Amygdala (tissue), 56 donors: ENCODE data around the gene SLC18A3.

Experiments used
- DNase-seq, 56 donors: peaks; one replicate each; lab custom pipeline; 2025; lab: John Stamatoyannopoulos, UW

SLC18A3 gene

GRCh38 chr10:49622426-49623425, 12.6 kb downstream of the SLC18A3 start:
- DNase-seq, result no peak

DNA sequence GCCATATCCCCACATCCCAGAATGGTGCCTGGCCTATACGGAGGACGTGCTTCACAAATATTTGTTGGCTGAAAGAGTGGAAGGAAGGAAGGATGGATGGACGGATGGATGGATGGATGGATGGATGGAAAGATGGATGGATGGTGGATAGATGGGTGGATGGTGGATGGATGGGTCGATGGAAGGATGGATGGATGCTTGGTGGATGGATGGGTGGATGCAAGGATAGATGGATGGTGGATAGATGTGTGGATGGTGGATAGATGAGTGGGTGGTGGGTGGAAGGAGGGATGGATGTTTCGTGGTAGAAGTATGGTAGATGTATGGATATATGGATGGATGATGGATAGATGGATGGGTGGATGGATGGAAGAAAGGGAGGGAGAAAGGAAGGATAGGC, 14.5 kb downstream of the SLC18A3 start:
- no peak for DNase-seq

DNA sequence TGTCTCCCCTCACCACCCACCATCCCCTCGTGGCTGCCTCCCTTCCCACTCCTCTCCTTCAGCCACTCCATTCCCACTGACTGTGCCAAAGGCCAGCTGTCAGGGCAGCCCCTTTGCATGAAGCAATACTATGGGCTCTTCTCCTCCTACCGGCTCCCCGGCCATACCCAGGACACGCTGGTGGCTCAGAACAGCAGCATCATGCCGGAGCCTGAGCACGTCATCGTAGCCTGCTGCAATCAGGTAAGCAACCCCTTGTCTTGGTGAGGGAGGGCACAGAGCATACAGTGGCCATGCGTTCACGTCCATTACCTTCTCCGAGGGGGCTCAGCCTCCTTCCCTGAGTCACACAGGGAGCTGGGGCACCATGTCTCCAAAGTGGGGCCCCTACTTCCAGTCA, 15.3 kb downstream of the SLC18A3 start:
- DNase-seq, result no peak

DNA sequence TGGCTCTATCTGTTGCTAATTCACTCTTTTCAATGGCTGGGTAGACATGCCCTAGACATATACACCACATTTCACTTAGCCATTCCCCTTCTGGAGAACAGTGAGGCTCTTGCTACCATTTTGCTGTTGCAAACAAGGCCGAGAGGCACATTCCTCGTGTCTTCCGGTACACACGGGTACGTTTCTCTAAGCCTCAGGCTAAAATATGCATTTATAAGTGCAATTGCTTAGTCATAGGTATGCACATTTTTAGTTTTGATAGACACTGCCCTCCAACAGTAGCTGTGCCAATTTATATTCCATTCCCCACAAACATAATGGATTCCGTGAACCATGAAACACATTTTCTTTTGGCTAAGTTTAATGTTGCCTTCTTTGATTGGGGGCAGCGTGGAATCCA, 16.9 kb downstream of the SLC18A3 start:
- DNase-seq, result no peak

DNA sequence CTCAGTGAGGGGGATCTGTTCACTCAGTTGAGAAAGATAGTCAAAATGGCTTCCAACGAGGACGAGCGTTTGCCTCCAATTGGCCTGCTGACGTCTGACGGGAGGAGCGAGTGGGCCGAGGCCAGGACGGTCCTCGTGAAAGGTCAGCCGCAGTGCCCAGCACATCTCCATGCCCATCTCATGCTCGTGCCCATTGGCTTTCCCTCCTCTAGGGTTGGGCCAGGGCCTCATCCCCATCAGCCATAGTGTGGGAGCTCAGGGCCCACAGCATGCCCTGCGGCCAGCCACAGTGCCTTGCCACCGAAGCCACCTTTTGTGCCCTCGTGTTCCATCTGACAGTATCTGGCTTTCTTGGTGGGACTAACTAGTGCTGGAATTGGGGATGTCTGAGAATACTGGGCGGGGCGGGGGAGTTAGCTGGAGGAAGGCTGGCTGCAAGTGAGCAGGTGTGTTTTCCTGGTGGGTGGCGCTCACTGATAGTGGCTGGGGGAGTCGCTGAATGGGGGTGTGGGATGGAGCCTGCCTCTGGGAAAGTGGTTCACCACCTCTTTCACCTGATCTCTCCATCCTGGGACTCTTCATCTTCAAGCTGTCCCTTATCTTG, 17.6 kb downstream of the SLC18A3 start:
- DNase-seq, result no peak

DNA sequence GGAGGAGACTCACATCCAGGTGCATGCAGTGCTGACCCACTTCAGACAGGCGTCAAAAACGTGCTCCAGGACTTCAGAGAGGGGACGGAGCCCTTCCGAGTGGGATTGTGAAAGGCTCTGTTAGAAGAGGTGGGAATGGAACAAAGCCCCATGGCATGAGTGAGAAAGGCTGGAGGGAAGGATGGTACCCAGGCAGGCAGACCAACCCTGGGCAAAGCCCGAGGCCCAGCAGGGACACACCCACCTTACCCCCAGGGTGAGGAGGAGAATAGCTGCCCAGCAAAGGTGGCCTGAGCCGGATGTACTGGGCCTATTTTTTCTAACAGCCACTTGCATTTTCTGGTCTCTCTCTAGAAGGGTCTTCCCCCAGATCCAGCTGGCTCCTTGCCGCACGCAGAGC, 18.5 kb downstream of the SLC18A3 start:
- DNase-seq, result no peak

DNA sequence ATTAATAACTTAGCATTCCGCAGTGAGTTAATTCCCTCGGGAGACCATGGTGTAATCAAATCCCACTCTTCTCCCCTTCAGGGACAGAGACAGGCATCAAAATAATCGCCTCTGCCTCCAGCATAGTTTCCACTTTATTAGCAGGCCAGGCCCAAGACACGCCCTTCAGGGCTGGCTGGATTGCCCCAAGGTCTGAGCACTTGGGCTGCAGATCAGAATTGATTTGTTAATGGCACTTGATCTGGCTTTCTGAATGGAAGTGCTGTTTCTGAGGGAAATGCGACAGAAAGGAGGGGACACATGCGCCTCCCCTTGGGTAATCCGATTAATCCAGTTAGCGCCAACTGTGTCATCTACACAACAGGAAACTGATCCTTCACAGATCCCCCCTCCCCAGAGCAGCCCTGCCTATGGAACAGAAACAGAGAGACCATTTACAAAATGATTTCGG, 19.3 kb downstream of the SLC18A3 start:
- no peak for DNase-seq

- DNase-seq, result no peak
These were observed 21.9 kb downstream of the SLC18A3 start for GRCh38 chr10:49631975-49632374.

GRCh38 chr10:49632406-49633317, 22.6 kb downstream of the SLC18A3 start:
- DNase-seq, result no peak

DNA sequence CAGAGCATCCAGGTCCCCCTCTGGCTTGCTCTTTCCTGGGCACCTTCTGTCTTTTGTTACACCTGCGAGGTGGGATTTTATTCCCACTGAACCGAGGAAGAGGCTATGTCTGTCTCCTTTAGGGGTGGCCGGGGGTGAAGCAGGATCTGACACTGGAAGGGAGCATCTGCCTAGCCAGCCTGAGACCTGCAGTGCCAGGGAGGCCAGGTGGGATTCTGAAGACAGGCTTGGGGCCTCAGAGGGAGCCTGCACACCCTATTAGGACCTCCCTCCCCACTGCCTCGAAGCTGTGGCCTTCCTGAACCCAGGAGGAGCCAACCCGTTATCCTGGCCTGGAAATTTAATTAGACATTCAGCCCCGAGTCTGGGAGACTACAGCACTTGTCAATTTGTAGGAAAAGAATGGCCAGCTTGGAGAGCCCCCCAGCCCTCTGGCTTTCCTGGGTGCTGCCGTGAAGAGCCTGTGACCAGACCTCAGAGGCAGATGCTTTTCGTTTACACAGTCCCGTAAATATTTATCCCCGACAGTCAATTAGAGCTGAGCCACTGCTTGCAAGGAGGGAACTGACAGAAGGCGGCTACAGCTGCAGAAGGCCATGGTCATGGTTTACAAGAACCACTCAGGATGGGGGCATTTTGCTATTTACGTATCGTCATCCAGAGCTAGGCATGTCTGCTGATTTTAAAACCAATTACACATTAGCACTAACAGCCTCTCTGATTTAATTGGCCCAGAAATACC, 23.4 kb downstream of the SLC18A3 start:
- DNase-seq, result no peak

DNA sequence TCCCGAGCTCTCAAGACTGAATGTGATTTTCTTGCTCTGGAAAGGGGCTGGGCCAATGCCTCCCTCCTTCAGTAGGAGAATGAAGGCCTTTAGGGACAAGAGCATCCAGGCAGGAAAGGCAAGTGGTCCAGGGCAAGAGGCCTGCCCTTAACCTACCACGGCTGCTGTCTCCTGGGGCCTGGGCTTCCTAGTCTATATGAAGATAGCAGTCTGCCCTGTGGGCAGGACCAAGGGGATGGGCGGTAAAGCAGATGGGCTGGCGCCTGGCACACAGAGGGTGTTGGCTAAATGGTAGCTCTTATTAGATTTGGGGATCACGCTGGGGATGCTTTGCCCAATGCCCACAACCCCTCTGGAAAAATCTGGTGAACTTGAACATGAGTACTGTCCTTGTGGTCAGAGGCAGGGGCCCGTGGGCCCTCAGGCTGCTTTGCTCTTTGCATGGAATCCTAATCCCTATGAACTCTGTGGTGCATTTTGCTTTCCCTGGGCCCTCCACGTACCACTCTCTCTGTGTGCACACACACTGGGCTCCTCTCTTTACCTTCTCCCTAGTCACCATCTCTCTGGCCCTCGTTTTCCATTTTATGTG, 24.1 kb downstream of the SLC18A3 start:
- DNase-seq, result no peak

DNA sequence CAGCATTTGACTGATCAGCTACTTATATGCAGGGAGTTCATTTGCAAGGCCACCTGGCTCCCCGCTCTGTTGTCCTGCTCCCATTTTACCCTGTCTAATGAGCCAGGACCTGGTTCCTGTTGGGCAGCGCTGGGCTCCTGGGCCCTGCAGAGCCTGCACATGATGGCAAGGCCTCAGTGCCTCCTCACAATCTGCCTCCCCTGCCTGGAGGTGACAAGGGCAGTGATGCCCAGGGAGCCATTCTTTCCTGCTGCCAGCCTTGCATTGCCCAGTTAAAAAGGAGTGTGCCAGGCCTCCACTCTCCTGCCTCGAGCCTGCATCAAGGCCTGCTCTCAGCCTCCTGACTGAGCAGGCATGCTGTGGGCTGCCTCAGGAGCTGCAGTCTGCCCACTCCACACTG, 32.2 kb downstream of the SLC18A3 start:
- DNase-seq, result no peak

DNA sequence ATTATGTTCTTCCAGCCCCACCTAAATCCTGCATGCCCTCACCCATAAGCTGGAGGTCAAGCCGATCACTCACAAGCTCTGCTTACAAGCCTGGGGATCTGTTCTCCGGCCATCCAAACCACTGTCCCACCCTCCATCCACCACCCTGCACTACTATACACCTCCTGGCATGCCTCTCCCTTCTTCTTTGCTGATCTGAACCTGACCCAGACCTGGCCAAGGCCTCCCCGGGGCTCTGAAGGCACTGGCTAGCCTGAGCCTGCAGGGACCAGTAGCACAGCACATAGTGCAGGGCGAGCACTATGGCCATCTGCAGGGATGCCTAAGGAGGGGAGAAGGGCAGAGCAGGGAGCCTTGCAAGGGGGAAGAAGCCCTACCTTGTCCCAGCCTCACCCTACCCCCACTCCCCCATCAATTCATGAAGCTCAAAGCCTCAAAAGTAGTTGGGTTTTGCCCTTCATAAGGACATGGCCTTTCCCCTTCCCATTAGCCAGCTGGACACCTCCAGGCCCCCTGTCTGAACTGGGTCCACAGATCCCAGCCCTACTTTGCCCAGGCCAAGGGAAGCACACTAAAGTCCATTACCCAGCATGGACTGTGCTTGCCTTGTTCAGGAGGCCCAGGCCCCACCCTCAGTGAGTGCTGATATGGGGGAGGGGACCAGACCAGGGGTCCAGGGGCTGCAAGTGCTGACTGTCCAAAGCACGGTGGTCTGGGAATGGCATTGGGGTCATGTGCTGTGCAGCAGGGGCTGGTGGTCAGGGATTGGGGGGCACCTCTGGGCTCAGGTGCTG, 33.3 kb downstream of the SLC18A3 start:
- DNase-seq, result no peak

DNA sequence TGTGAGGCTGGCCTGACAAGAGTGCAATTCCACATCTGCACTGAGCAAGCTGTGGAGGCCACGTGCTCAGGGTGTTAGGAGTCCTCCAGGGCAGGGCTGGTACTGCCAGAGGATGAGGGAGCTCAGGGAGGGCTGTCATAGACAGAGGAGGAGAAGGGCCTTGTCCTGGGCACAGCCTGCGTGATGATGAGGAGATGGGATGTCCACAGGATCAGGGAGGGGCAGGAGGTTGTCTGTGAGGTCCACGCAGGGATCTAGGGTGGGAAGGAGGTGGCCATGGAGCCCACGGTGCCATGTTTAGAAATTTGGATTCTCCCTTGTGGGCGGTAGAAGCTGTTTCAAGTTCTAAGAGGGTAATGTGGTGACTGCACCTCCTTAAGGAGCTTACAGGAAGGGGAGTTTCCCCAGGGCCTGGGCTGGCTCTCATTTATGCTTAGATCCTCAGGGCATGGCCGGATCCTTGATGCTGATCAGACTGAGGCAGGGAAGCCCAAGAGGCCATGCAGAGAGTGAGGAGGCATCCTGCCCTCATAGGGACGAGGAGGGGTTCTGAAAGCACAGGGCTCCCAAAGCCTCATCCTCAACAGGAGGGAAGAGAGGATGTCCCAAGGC, 34.0 kb downstream of the SLC18A3 start:
- DNase-seq, result no peak

GRCh38 chr10:49645417-49645816, 35.3 kb downstream of the SLC18A3 start:
- DNase-seq, result no peak

DNA sequence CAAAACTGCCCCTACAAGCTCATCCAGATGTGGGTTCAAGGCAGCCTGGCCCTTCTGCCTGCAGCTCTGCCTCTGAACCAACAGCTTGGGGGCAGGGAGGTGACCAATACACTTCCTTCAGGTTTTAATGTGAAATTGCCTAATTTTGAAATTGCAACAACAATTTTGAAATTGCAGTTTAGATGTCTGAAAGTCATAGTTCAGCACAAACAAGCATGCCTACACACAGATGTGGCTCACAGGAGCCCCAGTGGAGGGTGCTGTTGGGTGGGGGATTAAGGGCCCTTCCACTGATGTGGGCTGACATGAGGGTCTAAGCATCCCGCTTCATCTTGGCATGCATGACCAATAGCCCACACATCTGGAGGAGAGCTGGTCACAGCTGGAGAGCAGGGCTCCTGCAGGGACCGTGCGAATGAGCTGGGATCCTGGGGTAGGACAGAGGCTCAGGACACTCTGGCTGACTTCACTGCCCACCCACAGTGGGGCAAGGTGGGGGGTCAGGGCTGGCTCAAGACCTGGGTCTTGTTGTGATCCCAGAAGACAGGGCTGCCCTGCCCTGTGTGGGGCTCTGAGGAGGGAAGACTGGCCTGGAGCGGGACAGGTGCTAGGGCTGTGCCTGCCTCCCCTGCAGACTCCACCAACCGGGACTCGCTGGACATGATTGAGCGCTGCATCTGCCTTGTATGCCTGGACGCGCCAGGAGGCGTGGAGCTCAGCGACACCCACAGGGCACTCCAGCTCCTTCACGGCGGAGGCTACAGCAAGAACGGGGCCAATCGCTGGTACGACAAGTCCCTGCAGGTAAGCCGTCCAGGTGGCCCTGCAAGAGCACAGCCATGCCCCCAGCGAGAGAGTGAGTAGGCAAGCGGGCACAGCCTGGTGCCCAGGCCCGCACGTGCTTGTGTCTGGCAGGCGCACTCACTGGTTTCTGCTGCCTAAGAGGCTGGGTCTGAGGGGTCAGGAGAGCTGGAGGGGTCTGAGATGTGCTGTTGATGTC, 36.1 kb downstream of the SLC18A3 start:
- DNase-seq, result no peak

GRCh38 chr10:49647554-49647953, 37.4 kb downstream of the SLC18A3 start:
- no peak for DNase-seq
